KMS-11 (cell line): ENCODE results near the gene TM9SF1.

Experiments used
- H2AFZ ChIP-seq: fragments of 200-600 bp; sonication (generic); 2 replicates; pipeline ENCODE4 v1.6.1; 2016; ENCODE audit warnings: antibody characterized with exemption, mixed run types, low read depth
- H3K27ac ChIP-seq: fragments of 200-600 bp; sonication (generic); 2 replicates; pipeline ENCODE4 v1.6.1; 2016; ENCODE audit warnings: mild to moderate bottlenecking, mixed run types
- H3K27me3 ChIP-seq: fragments of 200-600 bp; sonication (generic); 2 replicates; pipeline ENCODE4 v1.6.1; 2017; ENCODE audit warnings: mild to moderate bottlenecking, low read depth, mixed run types, moderate library complexity; ENCODE audit not compliant: insufficient read depth
- H3K36me3 ChIP-seq: fragments of 200-600 bp; sonication (generic); 2 replicates; pipeline ENCODE4 v1.6.1; 2017; ENCODE audit warnings: mild to moderate bottlenecking, mixed run types; ENCODE audit not compliant: insufficient read depth
- H3K4me1 ChIP-seq: fragments of 200-600 bp; sonication (generic); 2 replicates; pipeline ENCODE4 v1.6.1; 2016; ENCODE audit warnings: mild to moderate bottlenecking, low read depth, mixed run types; ENCODE audit not compliant: poor library complexity, severe bottlenecking
- H3K4me2 ChIP-seq: fragments of 200-600 bp; sonication (generic); 2 replicates; pipeline ENCODE4 v1.7.0; 2016; ENCODE audit warnings: mild to moderate bottlenecking, mixed run types
- H3K4me3 ChIP-seq: fragments of 200-600 bp; sonication (generic); IDR thresholded peaks from 2 replicates; pipeline ENCODE4 v1.6.1; 2017; ENCODE audit warnings: low read depth, low read length, mixed read lengths; ENCODE audit not compliant: insufficient read depth
- H3K79me2 ChIP-seq: fragments of 200-600 bp; sonication (generic); 2 replicates; pipeline ENCODE4 v1.6.1; 2016; ENCODE audit warnings: low read depth, mixed run types; ENCODE audit not compliant: insufficient read depth
- H3K9ac ChIP-seq: fragments of 200-600 bp; sonication (generic); 2 replicates; pipeline ENCODE4 v1.6.1; 2016; ENCODE audit warnings: mild to moderate bottlenecking, mixed run types
- H4K20me1 ChIP-seq: fragments of 200-600 bp; sonication (generic); 2 replicates; pipeline ENCODE4 v1.6.1; 2016; ENCODE audit warnings: mild to moderate bottlenecking, mixed run types; ENCODE audit not compliant: insufficient read depth
- CTCF ChIP-seq: fragments of 200-600 bp; sonication (generic); conservative IDR thresholded peaks from 2 replicates; pipeline ENCODE4 v1.6.1; 2017; ENCODE audit warnings: low read depth, mild to moderate bottlenecking, antibody characterized with exemption, low read length, moderate library complexity, mixed read lengths

Gene TM9SF1

DNA sequence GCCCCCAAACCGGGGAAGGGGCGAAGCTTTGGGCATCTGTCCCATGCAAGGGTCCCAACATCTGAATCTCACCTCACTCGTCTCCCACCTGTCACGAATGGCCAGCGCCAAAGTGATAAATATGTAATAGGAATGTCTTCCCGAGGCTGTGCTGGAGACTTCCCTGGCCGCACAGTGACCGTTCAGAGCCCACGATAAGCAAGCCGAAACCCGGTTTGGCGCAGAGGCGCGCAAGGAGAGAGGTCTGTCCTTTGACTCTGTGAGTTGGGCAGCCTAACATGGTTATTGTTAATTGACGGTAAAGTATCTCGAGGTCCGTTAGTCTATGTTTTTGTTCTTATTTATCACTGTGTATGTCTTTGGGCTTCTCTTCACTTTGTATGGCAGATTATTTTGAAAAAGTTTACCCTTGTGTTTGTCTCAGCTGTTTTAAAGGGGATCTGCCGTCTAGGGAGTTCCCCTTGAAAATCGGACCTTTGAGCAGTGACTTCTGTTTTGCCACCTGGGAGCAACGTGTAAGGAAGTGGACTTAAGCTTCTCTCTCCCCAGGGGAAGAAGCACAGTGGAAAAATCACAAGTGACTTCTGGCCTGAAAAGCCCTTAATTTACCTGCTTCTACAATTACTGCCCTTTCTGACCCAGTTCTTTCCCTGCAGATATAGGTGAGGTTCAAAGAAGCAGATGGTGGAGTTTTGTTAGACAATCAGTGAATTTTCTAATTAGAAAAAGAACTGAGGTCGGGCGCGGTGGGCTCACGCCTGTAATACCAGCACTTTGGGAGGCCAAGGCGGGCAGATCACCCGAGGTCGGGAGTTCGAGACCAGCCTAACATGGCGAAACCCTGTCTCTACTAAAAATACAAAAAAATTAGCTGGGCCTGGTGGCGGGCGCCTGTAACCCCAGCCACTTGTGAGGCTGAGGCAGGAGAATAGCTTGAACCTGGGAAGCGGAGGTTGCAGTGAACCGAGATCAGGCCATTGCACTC lies 1.1 kb upstream of the TM9SF1 start:
- H2AFZ ChIP-seq, result peak overlapping the region; percentile 81
- peak overlapping the region; percentile 99 for H3K9ac ChIP-seq
- no peaks in the 10 kb centered on the region; the same call in 1 of the 2 replicates for H3K79me2 ChIP-seq
- H3K36me3 ChIP-seq, result no peaks in the 10 kb centered on the region
- peak overlapping the region; percentile 94 for H3K27ac ChIP-seq
- peak overlapping the region; percentile 55 for H3K4me3 ChIP-seq
- H3K27me3 ChIP-seq, result no peaks in the 10 kb centered on the region
- H4K20me1 ChIP-seq, result no peaks in the 10 kb centered on the region
- H3K4me1 ChIP-seq, result peaks cover 10% of the 10 kb centered on the region
- TF ChIP-seq CTCF, result no peak
- peak overlapping the region; percentile 74 for H3K4me2 ChIP-seq

- H3K36me3 ChIP-seq, result no peaks in the 10 kb centered on the region
- H3K27ac ChIP-seq, result peak overlapping the region; percentile 94
- H3K4me2 ChIP-seq, result peak overlapping the region; percentile 57
- TF ChIP-seq CTCF, result no peak
- H3K4me1 ChIP-seq, result peaks cover 10% of the 10 kb centered on the region
- H3K79me2 ChIP-seq, result no peaks in the 10 kb centered on the region; the same call in 1 of the 2 replicates
- no peak overlapping the region for H3K4me3 ChIP-seq
- H4K20me1 ChIP-seq, result no peaks in the 10 kb centered on the region
- peak overlapping the region; percentile 99 for H3K9ac ChIP-seq
- H2AFZ ChIP-seq, result peak overlapping the region; percentile 81; the same call in 1 of the 2 replicates
- H3K27me3 ChIP-seq, result no peaks in the 10 kb centered on the region
Measured at GRCh38 chr14:24194873-24195185, 412 bp downstream of the TM9SF1 start.

GRCh38 chr14:24194186-24194872 lies 912 bp downstream of the TM9SF1 start:
- H3K79me2 ChIP-seq, result no peaks in the 10 kb centered on the region; the same call in 1 of the 2 replicates
- no peak for TF ChIP-seq CTCF
- H4K20me1 ChIP-seq, result no peaks in the 10 kb centered on the region
- H2AFZ ChIP-seq, result peak overlapping the region; percentile 81; the same call in 1 of the 2 replicates
- no peaks in the 10 kb centered on the region for H3K27me3 ChIP-seq
- H3K36me3 ChIP-seq, result no peaks in the 10 kb centered on the region
- H3K4me3 ChIP-seq, result no peak overlapping the region
- peak overlapping the region; percentile 94; the same call in 1 of the 2 replicates for H3K27ac ChIP-seq
- H3K4me1 ChIP-seq, result peaks cover 10% of the 10 kb centered on the region
- H3K4me2 ChIP-seq, result peak overlapping the region; percentile 57
- no peak overlapping the region for H3K9ac ChIP-seq

DNA sequence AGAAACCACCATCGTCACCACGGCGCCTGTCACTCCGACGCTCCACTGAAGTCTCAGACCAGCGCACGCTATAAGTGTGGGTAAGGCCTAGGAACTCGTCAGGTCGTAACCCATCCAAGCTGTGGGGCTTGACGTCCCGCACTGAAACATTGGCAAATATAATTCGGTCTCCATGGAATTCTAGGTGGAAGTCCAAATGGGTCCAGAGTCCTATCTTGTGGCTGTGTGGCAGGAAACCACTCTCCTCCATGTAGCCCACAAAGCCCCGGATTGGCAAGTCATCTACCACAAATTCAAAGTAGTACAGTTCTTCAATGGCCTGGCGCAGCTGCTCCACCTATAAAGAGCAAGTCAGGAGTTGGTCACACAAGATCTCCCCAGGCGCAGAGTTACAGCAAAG lies 2.3 kb downstream of the TM9SF1 start:
- Histone ChIP-seq H3K4me2 (no peak overlapping the region), H3K27ac (no peak overlapping the region), H3K79me2 (no peaks in the 10 kb centered on the region; the same call in 1 of the 2 replicates), H3K27me3 (no peaks in the 10 kb centered on the region), H3K9ac (no peak overlapping the region), H3K4me3 (no peak overlapping the region), H3K4me1 (peaks cover 15% of the 10 kb centered on the region), H2AFZ (no peak overlapping the region), H3K36me3 (no peaks in the 10 kb centered on the region), H4K20me1 (no peaks in the 10 kb centered on the region)
- TF ChIP-seq CTCF, result no peak
